ENCODE measurements around the gene GPR183.

GPR183 gene

DNA sequence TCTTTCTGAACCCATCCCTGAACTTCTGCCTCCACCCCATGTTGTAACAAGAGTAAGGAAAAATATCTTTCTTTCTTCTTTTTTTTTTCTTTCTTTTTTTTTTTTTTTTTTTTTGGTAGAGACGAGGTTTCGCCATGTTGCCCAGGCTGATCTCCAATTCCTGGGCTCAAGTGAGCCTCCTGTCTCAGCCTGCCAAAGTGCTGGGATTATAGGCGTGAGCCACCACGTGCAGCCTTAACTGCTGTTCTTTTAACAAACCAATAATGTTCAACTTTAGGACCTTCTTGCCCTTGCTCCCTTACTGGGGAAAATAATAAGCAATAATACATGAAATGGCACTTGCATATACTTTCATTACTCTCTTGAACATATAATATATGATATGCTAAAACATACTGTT is 19.6 kb downstream of the GPR183 start:
- Histone ChIP-seq H3K27me3 (no peaks in the 10 kb centered on the region), H3K9me3 (no peaks in the 10 kb centered on the region), H3K4me1 (ENCODE audit: control insufficient read depth in 1 of 2, insufficient read depth in 1 of 2, low read depth in 1 of 2, low read length in 1 of 2) (peaks cover 48 to 49% of the 10 kb centered on the region in 2 experiments), H3K36me3 (no peaks in the 10 kb centered on the region), H3K4me3 (ENCODE audit: low read depth in 1 of 2, low read length in 1 of 2) (no peak overlapping the region), H3K27ac (peak overlapping the region; percentile 50)
- TF ChIP-seq, protein P1, sequence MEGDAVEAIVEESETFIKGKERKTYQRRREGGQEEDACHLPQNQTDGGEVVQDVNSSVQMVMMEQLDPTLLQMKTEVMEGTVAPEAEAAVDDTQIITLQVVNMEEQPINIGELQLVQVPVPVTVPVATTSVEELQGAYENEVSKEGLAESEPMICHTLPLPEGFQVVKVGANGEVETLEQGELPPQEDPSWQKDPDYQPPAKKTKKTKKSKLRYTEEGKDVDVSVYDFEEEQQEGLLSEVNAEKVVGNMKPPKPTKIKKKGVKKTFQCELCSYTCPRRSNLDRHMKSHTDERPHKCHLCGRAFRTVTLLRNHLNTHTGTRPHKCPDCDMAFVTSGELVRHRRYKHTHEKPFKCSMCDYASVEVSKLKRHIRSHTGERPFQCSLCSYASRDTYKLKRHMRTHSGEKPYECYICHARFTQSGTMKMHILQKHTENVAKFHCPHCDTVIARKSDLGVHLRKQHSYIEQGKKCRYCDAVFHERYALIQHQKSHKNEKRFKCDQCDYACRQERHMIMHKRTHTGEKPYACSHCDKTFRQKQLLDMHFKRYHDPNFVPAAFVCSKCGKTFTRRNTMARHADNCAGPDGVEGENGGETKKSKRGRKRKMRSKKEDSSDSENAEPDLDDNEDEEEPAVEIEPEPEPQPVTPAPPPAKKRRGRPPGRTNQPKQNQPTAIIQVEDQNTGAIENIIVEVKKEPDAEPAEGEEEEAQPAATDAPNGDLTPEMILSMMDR (IDR thresholded peaks at IDR 0.05) = no peak

DNA sequence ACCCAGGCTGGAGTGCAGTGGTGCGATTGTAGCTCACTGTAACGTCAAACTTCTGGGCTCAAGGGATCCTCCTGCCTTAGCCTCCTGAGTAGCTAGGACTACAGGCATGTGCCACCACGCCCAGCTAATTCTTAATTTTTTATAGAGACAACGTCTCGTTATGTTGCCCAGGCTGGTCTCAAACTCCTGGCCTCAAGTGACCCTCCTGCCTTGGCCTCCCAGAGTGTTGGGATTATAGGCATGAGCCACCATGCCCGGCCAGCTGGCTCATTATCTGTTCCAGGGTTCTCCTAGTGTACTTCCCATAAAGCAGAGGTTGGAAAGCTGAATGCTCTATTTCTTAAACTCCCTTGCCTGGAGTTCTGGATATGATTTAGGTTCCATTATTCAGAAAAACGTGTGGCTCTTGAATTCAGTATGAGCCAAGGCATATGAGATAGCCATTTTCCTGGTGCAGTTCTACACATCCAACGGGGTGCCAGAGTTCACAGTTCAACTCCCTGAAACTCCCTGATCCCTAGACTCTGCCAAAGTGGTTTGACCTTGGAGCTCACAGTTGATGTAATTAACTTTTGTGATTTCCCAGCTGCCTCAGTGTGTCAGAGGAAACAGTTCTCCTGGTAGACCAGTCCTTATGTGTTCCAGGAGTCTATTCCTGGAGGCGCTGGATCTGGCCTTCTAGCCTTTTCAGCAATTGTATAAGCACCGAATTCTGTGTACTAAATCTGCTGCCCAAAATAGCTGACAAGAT is 21.6 kb downstream of the GPR183 start:
- Histone ChIP-seq H3K36me3 (no peaks in the 10 kb centered on the region), H3K27me3 (no peaks in the 10 kb centered on the region), H3K27ac (peak overlapping the region; percentile 15), H3K9me3 (no peaks in the 10 kb centered on the region), H3K4me1 (ENCODE audit: control insufficient read depth in 1 of 2, insufficient read depth in 1 of 2, low read depth in 1 of 2, low read length in 1 of 2) (peaks cover 63 to 64% of the 10 kb centered on the region in 2 experiments), H3K4me3 (ENCODE audit: low read depth in 1 of 2, low read length in 1 of 2) (no peak overlapping the region)
- TF ChIP-seq, protein P1 (IDR thresholded peaks at IDR 0.05) = no peak

DNA sequence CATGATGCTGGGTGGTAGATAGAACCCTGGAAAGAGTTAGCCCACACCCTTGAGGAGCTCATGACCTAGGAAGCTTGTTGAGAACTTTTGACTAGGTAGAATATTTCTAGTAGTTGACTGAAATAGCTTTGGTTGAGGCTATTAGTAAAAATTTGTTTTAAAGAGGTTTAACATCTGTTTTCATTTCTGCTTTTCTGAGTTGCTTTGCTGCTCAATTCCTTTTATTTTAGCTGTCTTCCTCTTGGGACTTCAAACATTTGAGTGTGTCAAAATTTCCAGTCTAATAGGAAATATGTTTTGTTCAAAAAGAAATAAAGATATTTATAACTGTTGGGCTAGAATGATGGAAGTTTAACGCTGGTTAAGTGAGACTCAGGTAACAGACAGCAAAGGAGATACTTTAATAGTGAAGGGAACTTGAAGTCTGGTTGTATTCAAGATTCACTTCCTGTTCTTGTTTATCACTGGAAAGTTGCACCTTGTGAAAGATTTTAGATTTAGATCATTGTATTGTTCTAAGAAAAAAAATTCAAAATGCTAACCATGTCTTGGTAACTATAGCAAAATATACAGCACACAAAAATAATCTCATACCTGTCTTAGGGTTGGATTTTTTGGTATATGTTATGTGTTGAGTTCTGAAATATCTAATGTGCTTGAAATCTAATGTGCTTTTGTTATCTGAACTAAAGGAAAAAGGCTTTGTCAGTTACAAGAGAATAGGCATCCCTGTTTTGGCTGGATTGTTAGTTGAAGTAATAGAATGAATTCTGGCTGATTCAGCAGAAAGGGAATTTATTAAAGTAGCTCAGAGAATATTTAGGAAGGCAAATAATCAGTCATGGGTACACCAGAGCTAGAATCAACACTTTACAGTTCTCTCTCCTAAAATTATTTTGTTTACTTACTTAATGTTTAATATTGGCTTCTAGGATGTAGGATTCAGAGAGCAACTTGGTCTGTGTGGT is 24.7 kb downstream of the GPR183 start:
- H3K4me1 ChIP-seq (ENCODE audit: control insufficient read depth in 1 of 2, insufficient read depth in 1 of 2, low read depth in 1 of 2, low read length in 1 of 2) = peaks cover 67 to 68% of the 10 kb centered on the region in 2 experiments
- H3K36me3 ChIP-seq = no peaks in the 10 kb centered on the region
- peak overlapping the region; percentile 38 to 48 for H3K4me3 ChIP-seq (ENCODE audit: low read depth in 1 of 2, low read length in 1 of 2)
- H3K9me3 ChIP-seq = no peaks in the 10 kb centered on the region
- H3K27ac ChIP-seq = peak overlapping the region; percentile 93
- TF ChIP-seq, protein P1 (IDR thresholded peaks at IDR 0.05) = no peak
- H3K27me3 ChIP-seq = no peaks in the 10 kb centered on the region

DNA sequence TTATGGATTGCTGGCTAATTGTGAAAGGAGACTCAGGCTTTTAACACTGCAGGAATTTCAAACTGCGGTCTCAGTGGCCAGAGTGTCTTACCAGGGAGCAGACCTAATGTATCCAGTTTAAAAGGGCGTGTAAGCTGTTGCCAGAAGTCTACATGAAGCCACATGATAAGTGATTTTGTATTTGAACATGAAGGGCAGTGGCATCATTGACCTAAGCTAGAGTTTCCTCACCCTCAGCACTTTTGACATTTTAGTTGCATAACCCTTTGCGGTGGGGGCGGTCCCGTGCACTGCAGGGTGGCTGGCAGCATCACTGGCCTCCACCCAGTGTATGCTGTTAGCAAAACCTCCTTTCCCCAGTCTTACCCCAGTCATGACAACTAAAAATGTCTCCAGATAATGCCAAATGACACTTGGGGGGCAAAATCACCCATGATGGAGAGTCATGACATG is 25.4 kb downstream of the GPR183 start:
- Histone ChIP-seq H3K4me1 (ENCODE audit: control insufficient read depth in 1 of 2, insufficient read depth in 1 of 2, low read depth in 1 of 2, low read length in 1 of 2) (peaks cover 73 to 75% of the 10 kb centered on the region in 2 experiments), H3K27me3 (no peaks in the 10 kb centered on the region), H3K9me3 (no peaks in the 10 kb centered on the region), H3K36me3 (no peaks in the 10 kb centered on the region), H3K4me3 (ENCODE audit: low read depth in 1 of 2, low read length in 1 of 2) (peak overlapping the region; percentile 38 to 48), H3K27ac (peak overlapping the region; percentile 93)
- TF ChIP-seq, protein P1 (IDR thresholded peaks at IDR 0.05) = no peak

DNA sequence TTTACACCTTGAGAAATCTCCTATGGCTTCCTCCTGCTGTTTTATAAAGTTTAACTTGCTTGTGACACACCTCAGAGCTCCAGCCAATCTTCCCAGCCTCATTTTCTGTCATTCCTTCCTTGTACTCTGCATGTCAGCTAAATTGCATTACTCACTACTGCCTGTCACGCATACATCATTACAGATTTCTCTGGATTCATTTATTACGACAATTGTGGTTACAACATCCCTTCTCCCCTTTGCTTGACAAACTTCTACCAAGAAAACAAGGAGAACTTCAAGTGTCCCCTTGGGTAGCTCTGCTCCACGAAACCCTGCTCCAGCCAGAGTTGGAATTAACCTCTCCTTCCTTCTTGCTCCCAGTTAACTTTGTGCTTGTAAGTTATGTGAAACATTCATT is 27.0 kb downstream of the GPR183 start:
- Histone ChIP-seq H3K4me3 (ENCODE audit: low read depth in 1 of 2, low read length in 1 of 2) (peak overlapping the region; percentile 13 to 48), H3K27ac (peak overlapping the region; percentile 93), H3K4me1 (ENCODE audit: control insufficient read depth in 1 of 2, insufficient read depth in 1 of 2, low read depth in 1 of 2, low read length in 1 of 2) (peaks cover 82 to 84% of the 10 kb centered on the region in 2 experiments), H3K9me3 (no peaks in the 10 kb centered on the region), H3K36me3 (no peaks in the 10 kb centered on the region), H3K27me3 (no peaks in the 10 kb centered on the region)
- TF ChIP-seq, protein P1 (IDR thresholded peaks at IDR 0.05) = no peak
